Activated gamma-delta T cell treated with anti-CD3 and anti-CD28 coated beads, Interleukin-2, amount 50 U/mL, for 16 hours (primary cell): ENCODE measurements around the gene MAP3K2.
"Not testable (repeated sequence)": the region's sequence is repeated elsewhere in the genome, so short reads cannot be mapped to it uniquely, and the experiment has no call there.

Source experiments
- DNase-seq: peaks from one replicate; pipeline ENCODE4 v3.0.0-alpha.2; 2020; ENCODE audit warnings: low read depth

The MAP3K2 gene

DNA sequence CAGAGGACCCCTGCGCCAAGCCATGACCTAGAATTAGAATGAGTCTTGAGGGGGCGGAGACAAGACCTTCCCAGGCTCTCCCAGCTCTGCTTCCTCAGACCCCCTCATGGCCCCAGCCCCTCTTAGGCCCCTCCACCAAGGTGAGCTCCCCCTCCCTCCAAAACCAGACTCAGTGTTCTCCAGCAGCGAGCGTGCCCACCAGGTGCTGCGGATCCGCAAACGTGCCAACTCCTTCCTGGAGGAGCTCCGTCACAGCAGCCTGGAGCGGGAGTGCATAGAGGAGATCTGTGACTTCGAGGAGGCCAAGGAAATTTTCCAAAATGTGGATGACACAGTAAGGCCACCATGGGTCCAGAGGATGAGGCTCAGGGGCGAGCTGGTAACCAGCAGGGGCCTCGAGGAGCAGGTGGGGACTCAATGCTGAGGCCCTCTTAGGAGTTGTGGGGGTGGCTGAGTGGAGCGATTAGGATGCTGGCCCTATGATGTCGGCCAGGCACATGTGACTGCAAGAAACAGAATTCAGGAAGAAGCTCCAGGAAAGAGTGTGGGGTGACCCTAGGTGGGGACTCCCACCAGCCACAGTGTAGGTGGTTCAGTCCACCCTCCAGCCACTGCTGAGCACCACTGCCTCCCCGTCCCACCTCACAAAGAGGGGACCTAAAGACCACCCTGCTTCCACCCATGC is 33.5 kb upstream of the MAP3K2 start:
- DNase-seq = no peak

DNA sequence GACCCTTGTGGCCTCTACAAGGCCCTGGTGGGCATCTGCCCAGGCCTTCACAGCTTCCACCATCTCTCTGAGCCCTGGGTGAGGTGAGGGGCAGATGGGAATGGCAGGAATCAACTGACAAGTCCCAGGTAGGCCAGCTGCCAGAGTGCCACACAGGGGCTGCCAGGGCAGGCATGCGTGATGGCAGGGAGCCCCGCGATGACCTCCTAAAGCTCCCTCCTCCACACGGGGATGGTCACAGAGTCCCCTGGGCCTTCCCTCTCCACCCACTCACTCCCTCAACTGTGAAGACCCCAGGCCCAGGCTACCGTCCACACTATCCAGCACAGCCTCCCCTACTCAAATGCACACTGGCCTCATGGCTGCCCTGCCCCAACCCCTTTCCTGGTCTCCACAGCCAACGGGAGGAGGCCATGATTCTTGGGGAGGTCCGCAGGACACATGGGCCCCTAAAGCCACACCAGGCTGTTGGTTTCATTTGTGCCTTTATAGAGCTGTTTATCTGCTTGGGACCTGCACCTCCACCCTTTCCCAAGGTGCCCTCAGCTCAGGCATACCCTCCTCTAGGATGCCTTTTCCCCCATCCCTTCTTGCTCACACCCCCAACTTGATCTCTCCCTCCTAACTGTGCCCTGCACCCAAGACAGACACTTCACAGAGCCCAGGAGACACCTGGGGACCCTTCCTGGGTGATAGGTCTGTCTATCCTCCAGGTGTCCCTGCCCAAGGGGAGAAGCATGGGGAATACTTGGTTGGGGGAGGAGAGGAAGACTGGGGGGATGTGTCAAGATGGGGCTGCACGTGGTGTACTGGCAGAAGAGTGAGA is 32.5 kb upstream of the MAP3K2 start:
- no peak for DNase-seq

DNA sequence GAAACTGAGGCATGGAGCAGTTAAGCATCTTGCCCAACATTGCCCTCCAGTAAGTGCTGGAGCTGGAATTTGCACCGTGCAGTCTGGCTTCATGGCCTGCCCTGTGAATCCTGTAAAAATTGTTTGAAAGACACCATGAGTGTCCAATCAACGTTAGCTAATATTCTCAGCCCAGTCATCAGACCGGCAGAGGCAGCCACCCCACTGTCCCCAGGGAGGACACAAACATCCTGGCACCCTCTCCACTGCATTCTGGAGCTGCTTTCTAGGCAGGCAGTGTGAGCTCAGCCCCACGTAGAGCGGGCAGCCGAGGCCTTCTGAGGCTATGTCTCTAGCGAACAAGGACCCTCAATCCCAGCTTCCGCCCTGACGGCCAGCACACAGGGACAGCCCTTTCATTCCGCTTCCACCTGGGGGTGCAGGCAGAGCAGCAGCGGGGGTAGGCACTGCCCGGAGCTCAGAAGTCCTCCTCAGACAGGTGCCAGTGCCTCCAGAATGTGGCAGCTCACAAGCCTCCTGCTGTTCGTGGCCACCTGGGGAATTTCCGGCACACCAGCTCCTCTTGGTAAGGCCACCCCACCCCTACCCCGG is 31.8 kb upstream of the MAP3K2 start:
- no peak for DNase-seq

DNA sequence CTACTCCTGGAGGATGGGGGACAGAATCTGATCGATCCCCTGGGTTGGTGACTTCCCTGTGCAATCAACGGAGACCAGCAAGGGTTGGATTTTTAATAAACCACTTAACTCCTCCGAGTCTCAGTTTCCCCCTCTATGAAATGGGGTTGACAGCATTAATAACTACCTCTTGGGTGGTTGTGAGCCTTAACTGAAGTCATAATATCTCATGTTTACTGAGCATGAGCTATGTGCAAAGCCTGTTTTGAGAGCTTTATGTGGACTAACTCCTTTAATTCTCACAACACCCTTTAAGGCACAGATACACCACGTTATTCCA is 31.3 kb upstream of the MAP3K2 start:
- DNase-seq = no peak

DNA sequence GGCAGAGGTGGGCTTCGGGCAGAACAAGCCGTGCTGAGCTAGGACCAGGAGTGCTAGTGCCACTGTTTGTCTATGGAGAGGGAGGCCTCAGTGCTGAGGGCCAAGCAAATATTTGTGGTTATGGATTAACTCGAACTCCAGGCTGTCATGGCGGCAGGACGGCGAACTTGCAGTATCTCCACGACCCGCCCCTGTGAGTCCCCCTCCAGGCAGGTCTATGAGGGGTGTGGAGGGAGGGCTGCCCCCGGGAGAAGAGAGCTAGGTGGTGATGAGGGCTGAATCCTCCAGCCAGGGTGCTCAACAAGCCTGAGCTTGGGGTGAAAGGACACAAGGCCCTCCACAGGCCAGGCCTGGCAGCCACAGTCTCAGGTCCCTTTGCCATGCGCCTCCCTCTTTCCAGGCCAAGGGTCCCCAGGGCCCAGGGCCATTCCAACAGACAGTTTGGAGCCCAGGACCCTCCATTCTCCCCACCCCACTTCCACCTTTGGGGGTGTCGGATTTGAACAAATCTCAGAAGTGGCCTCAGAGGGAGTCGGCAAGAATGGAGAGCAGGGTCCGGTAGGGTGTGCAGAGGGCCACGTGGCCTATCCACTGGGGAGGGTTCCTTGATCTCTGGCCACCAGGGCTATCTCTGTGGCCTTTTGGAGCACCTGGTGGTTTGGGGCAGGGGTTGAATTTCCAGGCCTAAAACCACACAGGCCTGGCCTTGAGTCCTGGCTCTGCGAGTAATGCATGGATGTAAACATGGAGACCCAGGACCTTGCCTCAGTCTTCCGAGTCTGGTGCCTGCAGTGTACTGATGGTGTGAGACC is 30.7 kb upstream of the MAP3K2 start, which contains the start of gene PROC:
PROC (plus strand) TSS at position 128 of the 812 bp plus-strand sequence. CDS start 1,516 bp downstream, outside the sequence.
- no peak for DNase-seq

DNA sequence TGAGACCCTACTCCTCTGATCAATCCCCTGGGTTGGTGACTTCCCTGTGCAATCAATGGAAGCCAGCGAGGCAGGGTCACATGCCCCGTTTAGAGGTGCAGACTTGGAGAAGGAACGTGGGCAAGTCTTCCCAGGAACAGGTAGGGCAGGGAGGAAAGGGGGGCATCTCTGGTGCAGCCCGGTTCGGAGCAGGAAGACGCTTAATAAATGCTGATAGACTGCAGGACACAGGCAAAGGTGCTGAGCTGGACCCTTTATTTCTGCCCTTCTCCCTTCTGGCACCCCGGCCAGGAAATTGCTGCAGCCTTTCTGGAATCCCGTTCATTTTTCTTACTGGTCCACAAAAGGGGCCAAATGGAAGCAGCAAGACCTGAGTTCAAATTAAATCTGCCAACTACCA is 29.6 kb upstream of the MAP3K2 start:
- no peak for DNase-seq

DNA sequence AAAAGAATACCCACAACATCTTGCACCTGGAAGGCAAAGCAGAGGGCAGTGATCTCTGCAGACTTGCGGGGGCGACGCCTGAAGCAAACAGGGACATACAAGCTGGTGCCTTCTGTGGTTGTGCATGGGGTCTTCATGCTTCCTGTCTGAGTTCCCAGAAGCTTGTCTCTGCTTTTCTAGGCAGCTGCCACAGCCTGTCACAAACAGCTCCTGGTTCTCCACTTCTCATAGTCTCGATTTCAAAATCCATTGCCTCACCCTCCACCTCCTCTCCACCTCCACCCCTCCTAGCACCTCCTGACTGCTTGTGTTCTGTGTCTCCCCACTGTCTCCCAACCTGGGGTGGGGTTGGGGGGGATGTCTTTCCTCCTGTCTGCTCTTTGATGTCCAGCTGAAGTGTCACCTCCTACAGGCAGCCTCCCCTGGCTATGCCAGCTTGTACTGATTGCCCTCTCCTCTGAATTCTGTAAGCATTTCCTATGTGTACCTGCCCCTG is 28.8 kb upstream of the MAP3K2 start:
- DNase-seq = no peak

DNA sequence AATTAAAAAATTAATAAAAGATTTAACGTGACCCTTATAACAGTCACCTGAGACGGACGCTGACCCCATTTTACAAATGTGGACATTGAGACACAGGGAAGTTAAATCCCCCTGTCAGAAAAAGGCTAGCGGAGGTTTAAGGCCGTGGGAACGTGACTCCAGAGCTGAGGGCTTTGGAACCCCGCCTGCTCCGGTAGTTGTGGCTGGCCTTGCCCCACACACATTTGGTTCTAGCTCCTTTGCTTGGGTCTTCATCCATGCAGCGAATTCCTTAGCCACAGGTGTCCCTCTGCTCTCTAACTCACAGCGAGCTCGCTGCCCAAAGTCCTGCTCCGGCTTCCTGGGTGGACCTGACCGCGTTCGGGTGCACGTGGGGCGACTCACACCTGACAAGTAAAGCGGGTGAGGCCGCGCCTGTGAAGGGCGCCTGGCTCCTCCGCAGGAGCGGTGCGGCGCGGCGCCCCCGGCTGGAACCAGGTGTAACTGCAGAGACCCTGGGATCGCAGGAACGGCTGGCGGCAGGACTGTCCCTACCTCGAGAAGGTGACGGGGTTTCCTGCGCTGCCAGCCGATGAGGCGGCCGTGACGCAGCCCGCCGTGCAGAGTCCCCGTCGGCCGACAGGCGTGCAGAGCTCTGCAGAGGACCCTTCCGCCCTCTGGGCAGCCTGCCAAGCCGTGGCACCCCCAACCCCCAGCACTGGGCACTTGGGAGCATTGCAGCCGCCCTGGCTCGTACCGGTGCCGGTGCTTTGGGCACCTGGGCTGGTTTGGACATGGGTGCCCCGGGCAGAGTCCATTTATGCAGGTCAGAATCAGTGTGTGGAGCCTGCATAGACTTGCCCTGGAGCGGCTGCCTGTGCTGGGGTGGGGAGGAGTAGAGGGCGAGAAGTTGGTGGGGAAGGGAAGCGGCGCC is 28.1 kb upstream of the MAP3K2 start:
- peak; percentile 57 for DNase-seq

DNA sequence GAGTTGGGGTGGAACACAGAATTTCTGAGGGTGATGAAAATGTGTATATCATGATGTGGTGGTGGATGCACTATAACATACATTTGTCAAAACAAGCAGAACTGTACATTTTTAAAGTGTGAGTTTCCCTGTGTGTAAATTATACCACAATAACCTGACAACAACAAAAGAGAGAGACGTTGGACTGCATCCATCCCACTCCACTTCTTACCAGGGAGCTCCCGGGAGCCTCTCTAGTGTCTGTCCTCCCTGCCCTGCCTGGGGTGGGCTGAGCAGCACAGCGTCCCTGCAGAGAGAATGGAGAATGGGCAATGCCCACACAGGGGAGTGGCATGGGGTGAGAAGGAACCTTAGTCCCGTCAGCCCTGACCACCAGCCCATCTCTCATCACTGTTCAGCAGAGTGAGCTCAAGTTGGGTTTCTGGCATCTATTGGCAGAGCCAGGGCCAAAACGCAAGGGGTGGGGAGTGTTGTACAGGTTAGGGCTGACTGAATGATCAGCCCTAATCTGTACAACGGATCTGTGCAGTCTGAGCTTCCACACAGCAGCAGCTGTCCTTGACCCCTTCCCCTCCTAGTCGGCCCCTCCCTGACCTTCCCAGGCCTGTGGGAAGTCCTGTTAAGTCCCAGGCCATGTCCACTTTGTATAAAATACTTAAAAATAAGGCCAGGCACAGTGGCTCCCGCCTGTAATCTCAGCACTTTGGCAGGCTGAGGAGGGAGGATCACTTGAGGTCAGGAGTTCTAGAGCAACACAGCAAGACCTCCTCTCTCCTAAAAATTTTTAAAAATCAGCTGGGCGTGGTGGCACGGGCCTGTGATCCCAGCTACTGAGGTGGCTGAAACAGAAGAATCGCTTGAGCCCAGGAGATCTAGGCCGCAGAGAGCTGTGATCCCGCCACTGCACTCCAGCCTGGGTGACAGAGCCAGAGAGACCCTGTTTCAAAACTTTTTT is 27.1 kb upstream of the MAP3K2 start:
- DNase-seq = no peak

DNA sequence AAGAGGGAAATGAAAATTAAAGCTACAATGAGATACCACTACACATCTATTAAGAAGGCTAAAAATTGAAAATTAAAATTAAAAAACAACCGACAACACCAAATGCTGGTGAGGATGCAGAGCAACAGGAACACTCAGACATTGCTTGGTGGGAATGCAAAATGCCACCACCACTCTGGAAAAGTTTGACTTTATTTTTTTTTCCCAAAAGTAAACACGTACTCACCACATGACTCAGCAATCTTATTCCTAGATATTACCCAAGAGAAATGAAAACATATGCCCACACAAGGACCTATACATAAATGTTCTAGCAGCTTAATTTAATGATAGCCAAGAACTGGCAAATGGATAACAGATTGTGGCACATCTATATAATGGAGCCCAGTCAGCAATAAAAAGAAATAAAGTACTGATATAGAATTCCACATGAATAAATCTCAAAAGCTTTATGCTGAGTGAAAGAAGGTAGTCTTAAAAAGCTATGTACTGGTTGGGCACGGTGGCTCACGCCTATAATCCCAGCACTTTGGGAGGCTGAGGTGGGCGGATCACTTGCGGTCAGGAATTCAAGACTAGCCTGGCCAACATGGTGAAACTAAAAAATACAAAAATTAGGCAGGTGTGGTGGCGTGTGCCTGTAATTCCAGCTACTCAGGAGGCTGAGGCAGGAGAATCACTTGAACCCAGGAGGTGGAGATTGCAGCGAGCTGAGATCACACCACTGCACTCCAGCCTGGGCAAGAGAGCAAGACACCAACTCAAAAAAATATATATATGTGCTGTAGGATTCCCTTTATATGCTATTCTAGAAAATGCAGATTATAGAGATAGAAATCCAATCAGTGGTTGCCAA is 26.2 kb upstream of the MAP3K2 start:
- DNase-seq = no peak

DNA sequence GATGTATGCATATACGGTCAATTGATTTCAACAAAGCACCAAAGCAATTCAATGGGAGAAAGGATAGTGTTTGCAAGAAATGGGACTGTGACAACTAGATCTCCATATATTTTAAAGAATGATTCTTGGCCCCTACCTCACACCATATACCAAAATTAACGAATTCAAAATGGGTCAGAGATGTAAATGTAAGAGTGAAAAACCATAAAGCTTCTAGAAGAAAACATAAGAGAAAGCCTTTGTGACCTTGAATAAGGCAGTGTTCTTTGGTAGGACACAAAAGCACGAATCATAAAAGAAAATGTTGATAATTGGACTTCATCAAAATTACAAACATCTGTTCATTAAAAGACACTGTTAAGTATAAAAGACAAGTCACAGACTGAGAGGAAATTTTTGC is 25.4 kb upstream of the MAP3K2 start:
- DNase-seq = no peak

DNA sequence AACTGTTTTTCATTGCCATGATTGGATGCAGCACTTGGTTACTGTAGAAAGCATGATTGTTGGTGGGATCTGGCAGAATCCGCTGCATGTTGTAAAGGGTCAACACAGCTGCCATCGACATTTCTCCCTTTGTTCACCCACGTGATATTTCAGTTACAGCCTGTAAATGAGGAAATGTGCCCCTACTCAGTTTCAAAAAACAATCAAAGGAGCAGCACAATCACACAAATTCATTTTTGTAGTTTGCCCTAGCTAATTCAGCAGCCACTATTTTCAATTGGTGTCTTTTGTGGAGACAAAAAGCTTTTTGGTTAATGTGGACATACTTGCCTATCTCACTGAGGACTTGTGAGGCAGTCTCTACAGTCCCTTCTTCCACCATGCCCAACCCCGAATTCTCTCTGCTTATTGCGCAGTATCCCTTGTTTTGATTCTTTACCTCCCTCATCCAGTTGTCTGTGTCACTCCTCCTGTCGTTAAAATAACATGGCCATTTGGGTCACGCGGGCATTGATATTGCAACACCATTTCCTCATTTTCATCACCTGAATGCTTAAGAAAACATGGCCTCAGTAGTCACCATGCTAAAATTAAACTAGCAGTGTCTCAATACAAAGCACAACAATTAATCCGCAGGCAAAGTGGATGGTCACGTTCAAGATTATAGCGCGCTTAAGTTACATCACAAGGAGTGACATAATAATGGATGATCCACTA is 24.0 kb upstream of the MAP3K2 start:
- DNase-seq = no peak

DNA sequence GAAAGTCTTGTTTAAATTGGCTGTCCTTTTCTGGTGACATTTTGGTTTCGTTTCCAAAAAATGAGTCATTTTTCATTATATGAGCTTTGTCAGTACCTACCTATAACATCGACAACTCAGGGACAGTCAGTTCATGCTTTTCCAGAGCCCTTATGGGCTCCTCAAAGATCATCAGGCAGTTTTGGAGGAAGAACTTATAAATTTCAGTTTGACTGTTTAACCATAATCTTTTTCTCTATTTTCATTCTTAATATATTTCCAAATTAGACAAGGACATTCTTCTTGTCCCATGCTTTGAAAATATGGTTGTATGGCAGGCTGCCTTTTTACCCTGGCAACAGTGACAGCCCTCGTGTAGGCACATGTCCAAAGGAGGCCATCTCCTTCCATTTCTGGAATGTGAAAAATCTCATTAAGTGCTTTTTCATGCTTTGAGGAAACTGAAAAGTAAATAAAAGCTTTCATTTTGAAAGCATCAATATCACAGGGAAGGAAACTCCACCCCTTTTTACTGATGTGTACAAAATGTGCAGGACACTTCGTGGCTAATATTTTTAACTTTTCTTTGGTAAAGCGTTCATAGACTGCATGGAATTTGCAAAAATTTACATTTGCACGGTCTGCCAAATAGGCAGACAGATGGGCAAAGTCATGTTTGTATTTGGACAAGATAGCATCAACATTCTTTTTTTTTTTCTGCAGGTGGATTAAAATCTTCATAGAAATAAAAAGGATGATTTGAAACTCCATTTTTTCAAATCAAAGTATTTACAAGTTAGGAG is 23.3 kb upstream of the MAP3K2 start:
- DNase-seq = no peak

DNA sequence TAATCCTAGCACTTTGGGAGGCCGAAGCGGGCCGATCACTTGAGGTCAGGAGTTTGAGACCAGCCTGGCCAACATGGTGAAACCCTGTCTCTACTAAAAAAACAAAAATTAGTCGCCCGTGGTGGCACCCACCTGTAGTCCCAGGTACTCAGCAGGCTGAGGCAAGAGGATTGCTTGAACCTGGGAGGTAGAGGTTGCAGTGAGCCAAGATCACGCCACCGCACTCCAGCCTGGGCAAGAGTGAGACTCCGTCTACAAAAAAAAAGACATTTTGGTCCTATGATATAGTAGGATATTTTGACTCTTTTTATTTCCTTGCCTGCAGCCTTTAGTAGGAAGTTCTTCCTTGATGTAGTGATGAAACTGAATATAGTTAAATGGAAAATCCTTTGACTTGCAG is 21.9 kb upstream of the MAP3K2 start:
- DNase-seq = not testable (repeated sequence)

DNA sequence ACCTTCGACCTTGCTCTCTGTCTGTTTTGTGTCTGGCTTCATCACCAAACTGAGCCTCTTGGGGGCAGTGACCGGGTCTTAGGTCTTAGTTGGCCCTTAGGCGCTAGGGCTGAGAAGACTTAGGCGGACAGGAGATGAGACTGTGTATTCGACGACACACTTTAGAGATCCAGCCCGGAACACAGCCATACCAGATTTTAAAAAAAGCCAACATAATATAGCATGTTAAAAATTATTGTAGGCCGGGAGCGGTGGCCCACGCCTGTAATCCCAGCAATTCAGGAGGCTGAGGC is 21.0 kb upstream of the MAP3K2 start:
- no peak for DNase-seq

DNA sequence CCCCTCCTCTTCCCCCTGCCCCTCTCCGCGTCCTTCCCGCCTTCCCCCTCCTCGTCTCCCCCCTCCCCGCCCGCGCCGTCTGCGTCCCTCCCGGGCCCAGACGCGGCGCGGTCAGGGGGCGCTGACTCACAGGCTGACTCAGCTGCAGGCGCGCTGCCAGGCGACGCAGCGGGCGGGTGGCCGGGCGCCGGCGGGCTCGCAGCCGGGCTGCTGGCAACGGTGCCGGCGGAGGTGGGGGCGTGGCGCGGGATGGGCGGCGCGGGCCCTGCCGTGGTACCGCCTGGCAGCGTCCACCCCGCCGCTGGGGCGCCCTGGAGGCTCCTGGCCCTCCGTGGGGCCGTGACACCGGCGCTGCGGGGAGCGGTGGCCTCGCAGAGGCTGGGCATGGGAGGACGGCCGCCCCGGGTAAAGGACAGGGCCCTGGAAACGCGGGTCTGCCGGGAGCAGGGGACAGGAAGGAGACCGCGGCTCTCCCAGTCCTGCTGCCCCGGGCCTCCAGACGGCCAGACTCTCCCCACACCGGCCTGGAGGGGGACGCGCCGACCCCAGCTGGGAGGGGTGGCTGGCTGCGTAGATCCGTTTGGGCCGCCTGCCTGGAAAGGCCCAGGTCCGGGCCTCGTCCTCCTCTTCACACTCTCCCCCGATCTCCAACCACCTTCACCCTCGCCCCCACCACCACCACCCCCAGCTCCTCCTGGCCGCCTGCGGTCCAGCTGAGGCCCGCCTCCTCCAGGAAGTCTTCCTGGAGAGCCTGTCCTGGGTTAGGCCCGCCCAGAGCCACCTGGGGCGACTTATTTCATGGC is 20.4 kb upstream of the MAP3K2 start:
- DNase-seq = peak; percentile 86

DNA sequence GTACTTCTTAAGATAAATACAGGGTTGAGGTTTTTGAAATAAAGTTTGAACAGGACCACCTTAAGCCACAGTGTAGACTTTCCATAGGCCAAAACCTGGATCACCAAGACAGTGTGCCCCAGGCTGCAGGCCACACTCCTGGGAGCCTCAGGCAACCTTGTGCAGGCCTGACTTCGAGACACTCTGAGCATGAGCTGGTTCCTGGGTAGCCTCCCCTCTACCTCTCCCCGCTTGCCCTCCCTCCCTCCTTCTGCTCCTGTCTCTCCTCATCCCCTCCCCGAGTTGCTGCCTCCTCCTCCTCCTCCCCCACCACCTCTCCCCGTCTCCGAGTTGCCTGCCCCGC is 19.9 kb upstream of the MAP3K2 start:
- no peak for DNase-seq
